WTC11 (cell line): Measurements from ENCODE around the gene SBF1. TPM values are rescaled to one million over a fixed set of nuclear protein-coding genes. Genes with fewer than 3 reads are reported as not detected.

ENCODE experiments used
- ATAC-seq: fragments of 200-7000 bp; cut with Tn5 transposase; 2 replicates; pipeline ENCODE4 v1.10.0; 2021; ENCODE audit warnings: mild to moderate bottlenecking, moderate library complexity
- CTCF ChIA-PET: fragments of 300-600 bp; sonication (Branson Sonifier 250); formaldehyde crosslinking; loops from one replicate; lab custom pipeline; 2021; ENCODE audit warnings: antibody characterized with exemption; lab: Charles Lee
- POLR2A ChIA-PET: fragments of 350-600 bp; sonication (Branson Sonifier 250); formaldehyde crosslinking; loops from one replicate; lab custom pipeline; 2021; ENCODE audit warnings: antibody characterized with exemption; lab: Charles Lee
- DNase-seq: peaks from one replicate; pipeline ENCODE4 v3.0.0; 2021; ENCODE audit warnings: low spot score
- H3K27ac Mint-ChIP-seq: 2 replicates; pipeline ENCODE4 v1.8.0; 2021; ENCODE audit warnings: mixed read lengths
- H3K27me3 Mint-ChIP-seq: 2 replicates; pipeline ENCODE4 v1.8.0; 2021; ENCODE audit warnings: low read depth, mild to moderate bottlenecking, moderate library complexity, mixed read lengths
- H3K36me3 Mint-ChIP-seq: 2 replicates; pipeline ENCODE4 v1.8.0; 2021; ENCODE audit warnings: mixed read lengths
- H3K4me1 Mint-ChIP-seq: 2 replicates; pipeline ENCODE4 v1.8.0; 2022; ENCODE audit warnings: mixed read lengths
- H3K4me3 Mint-ChIP-seq: 2 replicates; pipeline ENCODE4 v1.8.0; 2021; ENCODE audit warnings: mild to moderate bottlenecking, moderate library complexity, mixed read lengths
- H3K9me3 Mint-ChIP-seq: 2 replicates; pipeline ENCODE4 v1.8.0; 2021; ENCODE audit warnings: mixed read lengths
- CBFB ChIP-seq: sonication (generic); formaldehyde crosslinking; IDR thresholded peaks from 2 replicates; pipeline ENCODE4 v1.8.1; 2022; ENCODE audit warnings: mild to moderate bottlenecking, low read depth, missing genetic modification reagents
- CREB1 ChIP-seq: sonication (generic); formaldehyde crosslinking; IDR thresholded peaks from 2 replicates; pipeline ENCODE4 v1.8.0; 2023; ENCODE audit warnings: mild to moderate bottlenecking, missing genetic modification reagents
- ELF4 ChIP-seq: sonication (generic); formaldehyde crosslinking; IDR thresholded peaks from 2 replicates; pipeline ENCODE4 v1.8.1; 2022; ENCODE audit warnings: low read depth, mild to moderate bottlenecking, moderate library complexity, missing genetic modification reagents
- FOXP1 ChIP-seq: sonication (generic); formaldehyde crosslinking; IDR thresholded peaks from 2 replicates; pipeline ENCODE4 v1.8.0; 2022; ENCODE audit warnings: missing genetic modification reagents, mild to moderate bottlenecking, moderate library complexity, borderline replicate concordance
- GTF2I ChIP-seq: fragments of 250-450 bp; sonication (Bioruptor Pico); conservative IDR thresholded peaks from 2 replicates; pipeline ENCODE4 v1.4.0; 2021; ENCODE audit warnings: mild to moderate bottlenecking
- MAX ChIP-seq: sonication (generic); formaldehyde crosslinking; IDR thresholded peaks from 2 replicates; pipeline ENCODE4 v1.8.0; 2022; ENCODE audit warnings: mild to moderate bottlenecking, missing genetic modification reagents
- MXD4 ChIP-seq: fragments of 250-450 bp; sonication (Bioruptor Pico); IDR thresholded peaks from 2 replicates; pipeline ENCODE4 v1.8.0; 2021; ENCODE audit warnings: mild to moderate bottlenecking, moderate library complexity, borderline replicate concordance
- NR2C2 ChIP-seq: sonication (generic); formaldehyde crosslinking; IDR thresholded peaks from 2 replicates; pipeline ENCODE4 v1.8.0; 2022; ENCODE audit warnings: mild to moderate bottlenecking, missing genetic modification reagents
- SOX15 ChIP-seq: fragments of 250-450 bp; sonication (Bioruptor Pico); IDR thresholded peaks from 2 replicates; pipeline ENCODE4 v1.9.0; 2021; ENCODE audit warnings: mild to moderate bottlenecking
- TEAD1 ChIP-seq: sonication (generic); formaldehyde crosslinking; IDR thresholded peaks from 2 replicates; pipeline ENCODE4 v1.8.0; 2022; ENCODE audit warnings: mild to moderate bottlenecking, missing genetic modification reagents
- ZBTB43 ChIP-seq: sonication (generic); formaldehyde crosslinking; IDR thresholded peaks from 2 replicates; pipeline ENCODE4 v1.8.1; 2023; ENCODE audit warnings: mild to moderate bottlenecking, missing genetic modification reagents
- ZNF121 ChIP-seq: sonication (generic); formaldehyde crosslinking; IDR thresholded peaks from 2 replicates; pipeline ENCODE4 v1.8.0; 2023; ENCODE audit warnings: missing genetic modification reagents
- ZNF138 ChIP-seq: sonication (generic); formaldehyde crosslinking; conservative IDR thresholded peaks from 2 replicates; pipeline ENCODE4 v1.8.1; 2022; ENCODE audit warnings: mild to moderate bottlenecking, moderate library complexity, missing genetic modification reagents
- ZNF219 ChIP-seq: sonication (generic); formaldehyde crosslinking; IDR thresholded peaks from 2 replicates; pipeline ENCODE4 v1.8.0; 2023; ENCODE audit warnings: missing genetic modification reagents, mild to moderate bottlenecking, borderline replicate concordance
- ZNF423 ChIP-seq: fragments of 250-450 bp; sonication (Bioruptor Pico); IDR thresholded peaks from 2 replicates; pipeline ENCODE4 v2.1.2; 2022; ENCODE audit warnings: mild to moderate bottlenecking, moderate library complexity
- total RNA-seq: library from RNA; stranded (reverse); gene quantifications from 3 replicates; pipeline ENCODE4 v1.2.3, GENCODE V29; 2021
- TF ChIP-seq, protein P1 (sequence below): sonication (generic); formaldehyde crosslinking; IDR thresholded peaks from 2 replicates; pipeline ENCODE4 v1.8.1; 2022; ENCODE audit warnings: mild to moderate bottlenecking, moderate library complexity, missing genetic modification reagents
- TF ChIP-seq, protein P2 (sequence below): fragments of 250-450 bp; sonication (Bioruptor Pico); IDR thresholded peaks from 2 replicates; pipeline ENCODE4 v1.9.0; 2021; ENCODE audit warnings: mild to moderate bottlenecking
- TF ChIP-seq, protein P3 (sequence below): sonication (generic); formaldehyde crosslinking; IDR thresholded peaks from 2 replicates; pipeline ENCODE4 v1.8.0; 2023; ENCODE audit warnings: missing genetic modification reagents, mild to moderate bottlenecking, borderline replicate concordance

The SBF1 gene
- total RNA-seq, 1 experiment from 2014 or later, result 108 TPM

DNA sequence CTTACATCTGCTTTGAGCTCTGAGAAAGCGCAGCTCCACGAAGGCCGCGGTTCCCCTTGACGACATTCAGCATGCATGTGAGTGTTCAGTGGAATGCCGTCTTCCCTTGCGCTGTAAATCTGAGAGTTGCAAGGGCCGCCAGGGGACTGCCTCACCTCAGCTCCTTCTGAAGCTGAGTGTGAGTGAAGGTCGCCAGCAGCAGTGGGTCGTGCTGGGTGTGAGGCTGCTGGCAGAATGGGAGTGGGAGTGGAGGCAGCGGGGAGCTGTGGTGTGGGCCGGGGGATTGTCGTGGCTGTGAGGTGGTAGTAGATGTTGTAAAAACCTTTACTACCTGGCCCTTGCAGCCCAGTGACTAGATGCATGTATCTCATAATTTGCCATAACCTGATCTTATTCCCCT lies 66.5 kb downstream of the SBF1 start:
- CTCF ChIA-PET, result no interaction called here
- H3K27ac Mint-ChIP-seq, result peak overlapping the region; percentile 43

More for the DNA sequence above, 66.5 kb downstream of the SBF1 start:
- ATAC-seq, result no peak
- Mint-ChIP-seq H3K27me3 (no peaks in the 10 kb centered on the region), H3K4me1 (no peaks in the 10 kb centered on the region), H3K9me3 (no peaks in the 10 kb centered on the region), H3K36me3 (peaks cover 17% of the 10 kb centered on the region), H3K4me3 (no peak overlapping the region)
- no peak for DNase-seq
- POLR2A ChIA-PET, result no interaction called here
- TF ChIP-seq MXD4 (no peak), ZNF138 (CRISPR knock-in tag) (no peak), ELF4 (CRISPR knock-in tag) (no peak), CBFB (no peak), ZNF423 (CRISPR knock-in tag) (no peak), TEAD1 (CRISPR knock-in tag) (no peak), MAX (no peak), GTF2I (no peak), ZNF121 (CRISPR knock-in tag) (no peak), NR2C2 (CRISPR knock-in tag) (no peak), ZBTB43 (no peak), SOX15 (CRISPR knock-in tag) (no peak), ZNF219 (CRISPR knock-in tag) (no peak), FOXP1 (CRISPR knock-in tag) (no peak), CREB1 (CRISPR knock-in tag) (no peak)
- TF ChIP-seq, protein P1, sequence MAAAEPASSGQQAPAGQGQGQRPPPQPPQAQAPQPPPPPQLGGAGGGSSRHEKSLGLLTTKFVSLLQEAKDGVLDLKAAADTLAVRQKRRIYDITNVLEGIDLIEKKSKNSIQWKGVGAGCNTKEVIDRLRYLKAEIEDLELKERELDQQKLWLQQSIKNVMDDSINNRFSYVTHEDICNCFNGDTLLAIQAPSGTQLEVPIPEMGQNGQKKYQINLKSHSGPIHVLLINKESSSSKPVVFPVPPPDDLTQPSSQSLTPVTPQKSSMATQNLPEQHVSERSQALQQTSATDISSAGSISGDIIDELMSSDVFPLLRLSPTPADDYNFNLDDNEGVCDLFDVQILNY, result no peak
- TF ChIP-seq, protein P2, sequence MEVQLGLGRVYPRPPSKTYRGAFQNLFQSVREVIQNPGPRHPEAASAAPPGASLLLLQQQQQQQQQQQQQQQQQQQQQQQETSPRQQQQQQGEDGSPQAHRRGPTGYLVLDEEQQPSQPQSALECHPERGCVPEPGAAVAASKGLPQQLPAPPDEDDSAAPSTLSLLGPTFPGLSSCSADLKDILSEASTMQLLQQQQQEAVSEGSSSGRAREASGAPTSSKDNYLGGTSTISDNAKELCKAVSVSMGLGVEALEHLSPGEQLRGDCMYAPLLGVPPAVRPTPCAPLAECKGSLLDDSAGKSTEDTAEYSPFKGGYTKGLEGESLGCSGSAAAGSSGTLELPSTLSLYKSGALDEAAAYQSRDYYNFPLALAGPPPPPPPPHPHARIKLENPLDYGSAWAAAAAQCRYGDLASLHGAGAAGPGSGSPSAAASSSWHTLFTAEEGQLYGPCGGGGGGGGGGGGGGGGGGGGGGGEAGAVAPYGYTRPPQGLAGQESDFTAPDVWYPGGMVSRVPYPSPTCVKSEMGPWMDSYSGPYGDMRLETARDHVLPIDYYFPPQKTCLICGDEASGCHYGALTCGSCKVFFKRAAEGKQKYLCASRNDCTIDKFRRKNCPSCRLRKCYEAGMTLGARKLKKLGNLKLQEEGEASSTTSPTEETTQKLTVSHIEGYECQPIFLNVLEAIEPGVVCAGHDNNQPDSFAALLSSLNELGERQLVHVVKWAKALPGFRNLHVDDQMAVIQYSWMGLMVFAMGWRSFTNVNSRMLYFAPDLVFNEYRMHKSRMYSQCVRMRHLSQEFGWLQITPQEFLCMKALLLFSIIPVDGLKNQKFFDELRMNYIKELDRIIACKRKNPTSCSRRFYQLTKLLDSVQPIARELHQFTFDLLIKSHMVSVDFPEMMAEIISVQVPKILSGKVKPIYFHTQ, result no peak
- TF ChIP-seq, protein P3, sequence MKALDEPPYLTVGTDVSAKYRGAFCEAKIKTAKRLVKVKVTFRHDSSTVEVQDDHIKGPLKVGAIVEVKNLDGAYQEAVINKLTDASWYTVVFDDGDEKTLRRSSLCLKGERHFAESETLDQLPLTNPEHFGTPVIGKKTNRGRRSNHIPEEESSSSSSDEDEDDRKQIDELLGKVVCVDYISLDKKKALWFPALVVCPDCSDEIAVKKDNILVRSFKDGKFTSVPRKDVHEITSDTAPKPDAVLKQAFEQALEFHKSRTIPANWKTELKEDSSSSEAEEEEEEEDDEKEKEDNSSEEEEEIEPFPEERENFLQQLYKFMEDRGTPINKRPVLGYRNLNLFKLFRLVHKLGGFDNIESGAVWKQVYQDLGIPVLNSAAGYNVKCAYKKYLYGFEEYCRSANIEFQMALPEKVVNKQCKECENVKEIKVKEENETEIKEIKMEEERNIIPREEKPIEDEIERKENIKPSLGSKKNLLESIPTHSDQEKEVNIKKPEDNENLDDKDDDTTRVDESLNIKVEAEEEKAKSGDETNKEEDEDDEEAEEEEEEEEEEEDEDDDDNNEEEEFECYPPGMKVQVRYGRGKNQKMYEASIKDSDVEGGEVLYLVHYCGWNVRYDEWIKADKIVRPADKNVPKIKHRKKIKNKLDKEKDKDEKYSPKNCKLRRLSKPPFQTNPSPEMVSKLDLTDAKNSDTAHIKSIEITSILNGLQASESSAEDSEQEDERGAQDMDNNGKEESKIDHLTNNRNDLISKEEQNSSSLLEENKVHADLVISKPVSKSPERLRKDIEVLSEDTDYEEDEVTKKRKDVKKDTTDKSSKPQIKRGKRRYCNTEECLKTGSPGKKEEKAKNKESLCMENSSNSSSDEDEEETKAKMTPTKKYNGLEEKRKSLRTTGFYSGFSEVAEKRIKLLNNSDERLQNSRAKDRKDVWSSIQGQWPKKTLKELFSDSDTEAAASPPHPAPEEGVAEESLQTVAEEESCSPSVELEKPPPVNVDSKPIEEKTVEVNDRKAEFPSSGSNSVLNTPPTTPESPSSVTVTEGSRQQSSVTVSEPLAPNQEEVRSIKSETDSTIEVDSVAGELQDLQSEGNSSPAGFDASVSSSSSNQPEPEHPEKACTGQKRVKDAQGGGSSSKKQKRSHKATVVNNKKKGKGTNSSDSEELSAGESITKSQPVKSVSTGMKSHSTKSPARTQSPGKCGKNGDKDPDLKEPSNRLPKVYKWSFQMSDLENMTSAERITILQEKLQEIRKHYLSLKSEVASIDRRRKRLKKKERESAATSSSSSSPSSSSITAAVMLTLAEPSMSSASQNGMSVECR (CRISPR knock-in tag), result no peak
